GM18858 (cell line): Measurements from ENCODE around the gene AKAP12.
A peak's percentile ranks its signal among the peaks of the same experiment; 100 is the strongest.
"Not testable (repeated sequence)": the region's sequence is repeated elsewhere in the genome, so short reads cannot be mapped to it uniquely, and the experiment has no call there.

Experiments used
- ATAC-seq: cut with Tn5 transposase; IDR thresholded peaks from one replicate; pipeline ENCODE4 v1.9.1; 2021; ENCODE audit not compliant: unreplicated experiment

AKAP12 gene

DNA sequence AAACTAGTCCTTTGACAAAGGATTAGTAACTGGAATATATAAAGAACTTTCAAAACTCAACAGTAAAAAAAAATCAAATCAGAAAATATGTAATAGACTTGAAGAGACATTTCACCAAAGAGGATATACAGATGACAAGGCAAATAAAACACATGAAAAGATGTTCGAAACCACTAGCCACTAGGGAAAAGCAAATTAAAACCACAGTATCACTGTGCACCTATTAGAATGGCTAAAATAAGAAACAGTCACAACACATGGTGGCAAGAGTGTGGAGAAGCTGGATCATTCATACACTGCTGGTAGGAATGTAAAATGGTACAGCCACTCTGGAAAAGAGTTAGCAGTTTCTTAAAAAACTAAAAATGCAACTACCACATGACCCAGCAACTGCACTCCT is 136.7 kb downstream of the AKAP12 start:
- ATAC-seq = peak; percentile 46

DNA sequence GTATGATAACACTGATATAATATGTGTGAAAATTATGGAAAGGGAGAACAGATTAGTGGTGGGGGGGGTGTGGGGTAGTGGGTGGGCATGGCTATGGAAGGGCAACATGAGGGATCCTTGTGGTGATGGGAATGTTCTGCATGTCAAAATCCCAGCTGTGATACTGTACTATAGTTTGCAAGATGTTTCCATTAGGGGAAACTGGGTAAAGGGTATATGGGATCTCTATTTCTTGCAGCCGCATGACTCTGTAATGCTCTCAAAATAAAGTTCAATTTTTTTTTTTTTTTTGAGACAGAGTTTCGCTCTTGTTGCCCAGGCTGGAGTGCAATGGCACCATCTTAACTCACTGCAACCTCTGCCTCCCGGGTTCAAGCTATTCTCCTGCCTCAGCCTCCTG is 137.3 kb downstream of the AKAP12 start:
- no peak for ATAC-seq

DNA sequence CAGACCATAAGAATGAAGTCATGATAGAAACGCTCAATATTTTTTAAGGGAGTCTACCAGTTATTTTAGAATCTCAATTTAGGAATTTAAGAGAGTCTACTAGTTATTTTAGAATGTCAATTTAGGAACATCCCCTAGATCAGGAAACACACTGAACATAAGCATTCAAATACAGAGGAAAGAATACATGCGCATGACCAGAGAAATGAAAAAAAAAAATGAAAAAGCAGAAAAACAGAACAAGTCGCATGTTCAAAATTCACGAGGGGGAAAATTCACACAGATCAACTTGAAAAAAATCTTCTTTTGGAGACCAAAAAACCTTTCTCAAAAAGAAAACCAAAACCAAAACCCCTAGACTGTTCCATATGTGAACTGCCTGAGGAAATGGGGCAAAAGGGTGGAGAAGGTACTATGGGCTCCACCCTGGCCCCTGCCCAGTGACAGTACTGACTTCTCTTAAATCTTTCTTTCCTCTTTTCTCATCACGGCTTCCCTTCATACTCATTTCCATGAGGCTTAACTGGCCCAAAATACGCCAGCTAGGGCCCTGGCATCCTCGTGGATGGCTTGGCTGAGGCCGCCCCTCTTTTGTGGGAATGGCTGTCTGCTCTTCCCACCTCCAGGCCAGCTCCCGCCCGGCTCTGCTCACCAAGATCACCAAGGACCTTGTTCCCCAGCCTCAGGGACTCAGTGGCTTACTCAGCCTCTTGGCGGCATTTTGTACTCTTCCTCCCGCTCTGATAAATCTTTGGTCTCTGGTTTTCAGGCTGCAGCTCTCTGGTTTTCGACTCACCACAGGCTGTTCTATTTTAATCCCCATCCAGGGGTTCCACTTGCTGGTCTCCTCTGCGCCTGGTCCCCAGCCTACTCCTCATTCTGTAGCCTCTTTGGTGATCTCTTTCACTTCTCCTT is 140.4 kb downstream of the AKAP12 start:
- ATAC-seq = peak; percentile 46

DNA sequence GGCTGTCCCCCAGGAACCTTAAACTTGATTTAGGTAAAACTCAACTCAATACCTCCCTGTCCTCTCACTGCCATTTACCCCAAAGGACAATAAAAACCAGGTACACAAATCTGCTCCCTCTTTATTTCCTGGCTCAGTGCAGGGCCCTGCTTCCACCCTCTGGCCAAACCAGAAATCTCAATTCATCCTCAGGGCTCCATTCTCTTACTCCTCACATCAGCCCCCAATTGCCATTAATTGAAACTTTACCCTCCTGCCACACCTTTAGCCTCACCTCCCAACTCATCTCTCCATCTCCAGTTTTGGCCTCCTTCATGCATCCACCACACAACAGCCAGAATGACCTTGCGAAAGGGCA is 141.1 kb downstream of the AKAP12 start:
- no peak for ATAC-seq

DNA sequence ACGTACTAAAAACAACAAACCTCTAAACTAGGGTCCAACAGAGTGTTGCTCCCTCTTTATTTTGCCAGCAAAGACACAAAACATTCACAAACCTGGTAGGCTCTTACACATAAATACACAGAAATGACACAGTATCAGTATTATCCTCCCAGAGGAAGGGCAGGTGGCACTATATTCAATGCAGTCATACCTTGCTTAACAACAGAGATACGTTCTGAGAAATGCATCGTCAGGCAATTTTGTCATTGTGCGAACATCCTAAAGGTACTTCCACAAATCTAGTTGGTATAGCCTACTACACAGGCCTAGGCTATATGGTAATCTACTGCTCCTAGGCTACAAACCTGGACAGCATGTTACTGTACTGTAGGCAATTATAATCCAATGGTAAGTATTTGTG is 142.0 kb downstream of the AKAP12 start:
- ATAC-seq = no peak

DNA sequence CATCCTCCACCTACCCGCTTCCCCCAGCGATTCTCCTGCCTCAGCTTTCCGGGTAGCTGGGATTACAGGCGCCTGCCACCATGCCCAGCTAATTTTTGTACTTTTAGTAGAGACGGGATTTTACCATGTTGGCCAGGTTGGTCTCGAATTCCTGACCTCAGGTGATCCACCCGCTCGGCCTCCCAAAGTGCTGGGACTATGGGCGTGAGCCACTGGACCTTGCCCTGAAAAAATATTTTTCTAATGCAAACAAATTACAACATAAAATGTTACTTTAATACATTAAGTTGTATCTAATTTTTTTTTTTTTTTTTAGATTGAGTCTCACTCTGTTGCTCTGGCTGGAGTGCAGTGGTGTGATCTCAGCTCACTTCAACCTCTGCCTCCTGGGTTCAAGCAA is 142.9 kb downstream of the AKAP12 start:
- ATAC-seq = not testable (repeated sequence)

DNA sequence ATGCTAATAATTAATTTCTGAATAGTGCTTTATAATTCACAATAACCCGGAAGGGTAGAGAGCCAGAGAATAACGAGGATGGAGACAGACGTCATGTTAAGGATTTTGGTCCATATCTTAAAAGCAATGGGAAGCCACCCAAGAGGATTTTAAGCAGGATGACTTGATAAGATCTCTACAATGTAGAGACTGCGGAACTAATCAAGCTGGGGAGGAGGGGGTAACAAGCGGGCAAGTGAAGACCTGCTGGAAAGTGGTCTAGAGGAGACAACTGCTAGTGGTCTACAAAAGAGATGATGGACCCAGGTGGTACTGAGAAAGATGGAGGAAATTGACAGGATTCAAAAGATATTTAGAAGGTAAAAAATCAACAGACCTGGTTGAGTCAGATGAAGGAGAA is 144.4 kb downstream of the AKAP12 start:
- ATAC-seq = no peak

DNA sequence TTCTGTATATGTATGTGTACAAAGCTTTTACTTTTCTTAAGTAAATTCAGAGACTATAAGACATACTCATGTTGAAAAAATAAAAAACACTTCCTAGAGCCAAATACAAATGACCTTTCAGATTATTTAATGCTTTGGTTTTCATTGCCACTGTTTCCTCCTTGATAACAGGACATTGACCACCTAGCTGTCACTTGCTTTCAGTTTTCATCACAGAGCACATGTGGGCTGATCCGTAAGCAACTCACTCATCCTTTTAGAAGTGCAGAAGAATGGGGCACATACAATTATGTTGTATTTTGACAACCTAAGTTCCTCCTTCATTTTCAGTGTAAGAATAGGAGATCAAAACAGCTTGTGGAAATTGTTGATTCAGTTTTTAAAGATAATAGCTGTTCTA is 145.4 kb downstream of the AKAP12 start:
- ATAC-seq = no peak

DNA sequence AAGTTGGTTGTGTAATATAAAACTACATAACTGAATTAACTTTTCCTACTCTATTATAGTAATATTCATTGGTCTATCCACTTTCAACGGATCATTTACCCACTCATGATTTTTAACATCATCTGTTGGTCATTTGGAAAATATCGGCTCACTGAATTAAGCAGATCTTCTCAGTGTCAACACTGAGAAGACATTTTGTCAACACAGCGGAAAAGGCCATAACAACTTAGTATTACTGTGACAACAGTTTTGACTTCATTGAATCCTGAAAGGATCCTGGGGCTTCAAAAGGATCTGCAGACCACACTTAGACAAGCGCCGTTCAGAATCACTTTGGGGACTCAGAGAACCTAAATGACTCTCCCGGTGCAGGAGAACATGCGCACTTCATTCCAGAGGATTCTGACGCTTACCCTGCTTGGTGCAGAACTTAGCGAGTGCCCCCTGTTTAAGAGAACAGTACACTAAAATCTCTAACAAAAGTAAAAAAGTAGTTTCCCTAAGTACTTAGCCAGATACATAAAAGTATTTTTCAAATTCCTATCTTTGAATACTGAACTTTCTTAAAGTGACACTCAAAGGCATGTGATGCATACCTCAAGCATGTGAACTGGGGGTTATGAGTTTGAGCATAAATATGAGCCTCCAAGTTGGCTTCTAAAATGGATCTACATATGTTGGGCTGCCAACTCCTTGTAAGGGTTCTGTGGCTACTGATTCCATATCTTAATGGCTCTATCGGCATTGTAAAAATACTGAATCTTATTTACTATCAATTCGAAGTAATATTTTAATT is 147.6 kb downstream of the AKAP12 start:
- no peak for ATAC-seq

DNA sequence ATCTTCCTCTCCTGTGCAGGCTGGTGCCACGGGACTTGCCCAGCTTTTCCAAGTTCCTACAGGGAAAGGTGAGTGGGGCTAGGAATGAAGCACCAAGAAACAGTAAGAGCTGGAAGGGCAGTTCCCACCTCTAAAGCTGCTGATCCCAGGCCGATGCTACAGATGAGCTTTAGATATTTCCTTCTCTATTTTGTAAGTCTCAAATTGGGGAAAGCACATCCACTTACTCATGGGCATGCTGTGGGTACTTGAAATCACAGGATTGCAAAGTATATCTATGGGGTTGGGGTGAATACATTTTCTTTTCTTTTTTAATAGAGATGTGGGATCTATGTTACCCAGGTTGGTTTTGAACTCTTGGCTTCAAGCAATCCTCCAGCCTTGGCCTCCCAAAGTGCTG is 148.5 kb downstream of the AKAP12 start:
- ATAC-seq = no peak

DNA sequence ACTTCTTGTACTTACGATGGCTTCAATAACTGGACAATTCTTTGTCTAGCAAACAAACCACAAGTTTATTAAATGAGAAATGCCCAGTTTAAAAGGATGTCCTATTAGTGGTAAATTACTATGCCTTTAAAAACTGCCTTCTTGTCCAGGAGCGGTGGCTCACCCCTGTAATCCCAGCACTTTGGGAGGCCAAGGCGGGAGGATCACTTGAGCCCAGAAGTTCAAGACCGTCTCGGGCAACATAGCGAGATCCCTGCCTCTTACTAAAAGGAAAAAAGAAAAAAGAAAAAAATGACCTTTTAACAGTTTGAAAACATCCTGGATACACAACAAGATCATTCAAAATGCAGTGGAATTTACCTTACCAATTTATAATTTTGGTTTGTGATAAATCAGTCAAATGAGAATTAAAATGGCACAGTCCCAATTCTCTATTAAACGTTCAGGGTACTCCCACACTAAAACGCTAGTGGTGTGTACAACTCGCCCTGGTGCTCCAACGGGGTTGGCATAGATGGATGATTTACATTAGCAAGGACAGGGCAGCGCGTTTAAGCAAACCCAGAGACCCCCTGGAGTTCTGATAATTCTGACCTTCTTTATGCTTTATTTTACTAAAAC is 149.3 kb downstream of the AKAP12 start:
- ATAC-seq = no peak

DNA sequence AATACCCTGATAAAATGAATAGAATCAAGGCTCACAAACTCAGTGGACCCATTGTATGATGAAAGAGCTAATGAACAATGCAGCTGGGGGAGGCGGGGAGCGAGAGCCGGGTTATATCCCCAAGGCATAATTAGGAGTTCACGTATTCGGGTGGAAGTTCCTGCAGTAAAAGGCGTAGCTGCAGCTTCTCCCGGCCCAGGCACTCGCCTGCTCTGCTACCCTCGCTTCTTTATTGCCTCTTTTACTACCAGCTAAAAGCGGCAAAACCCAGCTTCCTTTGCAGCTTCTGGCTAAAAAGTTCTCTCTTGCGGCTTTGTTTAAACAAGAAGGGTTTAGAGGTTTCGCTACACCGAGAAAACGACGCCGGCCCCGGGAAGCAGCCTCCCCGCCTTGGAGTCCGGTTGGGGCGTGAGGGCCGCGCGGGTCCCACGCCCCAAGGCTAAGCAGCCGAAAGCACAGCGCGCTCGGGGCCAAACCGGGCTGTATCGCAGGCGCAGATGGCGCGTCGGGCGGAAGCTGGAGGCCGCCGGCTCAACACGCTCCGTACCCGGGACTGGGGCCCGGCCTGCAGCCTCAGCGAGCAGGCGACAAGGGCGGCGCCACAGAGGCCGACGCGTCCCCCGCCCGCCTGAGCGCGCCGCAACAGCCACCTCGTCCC is 150.0 kb downstream of the AKAP12 start:
- ATAC-seq = peak; percentile 51

DNA sequence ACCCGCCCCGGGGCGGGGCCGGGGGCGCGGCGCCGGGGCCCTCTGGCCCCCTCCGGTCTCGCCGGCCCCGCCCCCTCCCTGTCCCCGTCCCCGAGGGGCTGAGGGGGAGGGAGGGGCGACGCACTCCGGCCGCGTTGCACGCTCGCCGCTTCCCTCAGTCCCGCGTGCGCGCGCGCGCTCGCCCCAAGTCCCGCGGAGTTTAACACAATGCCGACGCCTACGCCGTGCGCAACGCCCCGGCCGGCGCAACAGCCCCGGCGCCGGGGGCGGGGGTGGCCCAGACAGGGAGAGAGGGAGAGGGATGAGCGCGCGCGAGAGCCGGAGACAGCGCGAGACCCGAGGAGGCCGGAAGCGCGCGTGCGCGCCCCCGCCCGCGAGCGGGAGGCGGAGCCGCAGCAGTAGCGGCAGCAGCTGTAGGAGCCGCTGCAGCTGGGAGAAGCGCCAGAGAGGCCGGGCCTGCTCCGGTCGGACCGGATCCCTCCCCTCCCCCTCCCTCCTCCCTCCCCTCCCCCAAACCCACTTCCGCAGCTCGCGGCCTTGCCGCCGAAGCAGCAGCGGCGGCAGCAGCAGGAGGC is 150.6 kb downstream of the AKAP12 start:
- ATAC-seq = peak; percentile 72

DNA sequence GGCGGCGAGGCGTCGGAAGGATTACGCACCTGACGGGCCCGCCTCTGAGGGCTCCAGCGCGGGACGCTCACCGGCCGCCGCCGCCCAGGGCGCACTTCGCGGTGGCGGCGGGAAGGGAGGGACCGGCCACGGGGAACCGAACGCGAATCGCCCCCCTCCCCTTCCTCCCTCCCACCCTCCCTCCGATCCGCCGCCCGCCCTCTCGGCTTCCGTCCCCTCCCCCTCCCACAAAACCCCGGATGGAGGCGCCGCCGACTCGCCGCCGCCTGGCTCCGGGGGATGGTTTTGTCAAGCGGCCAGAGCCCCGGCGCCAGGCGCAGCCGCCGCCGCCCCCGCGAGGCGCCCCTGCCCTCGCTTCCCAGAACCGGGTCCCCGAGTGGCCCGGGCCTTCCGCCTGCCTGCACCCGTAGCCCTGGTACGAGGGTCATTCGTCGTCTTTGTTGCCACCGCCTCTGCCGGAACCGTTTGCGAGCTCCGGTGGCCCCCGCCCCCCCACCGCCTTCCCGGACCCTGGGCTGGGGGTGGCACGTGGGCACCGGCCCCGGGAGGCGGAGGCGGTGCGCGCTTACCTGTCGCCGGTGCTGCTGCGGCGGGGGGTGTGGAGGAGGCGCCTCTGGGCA is 151.2 kb downstream of the AKAP12 start:
- no peak for ATAC-seq

DNA sequence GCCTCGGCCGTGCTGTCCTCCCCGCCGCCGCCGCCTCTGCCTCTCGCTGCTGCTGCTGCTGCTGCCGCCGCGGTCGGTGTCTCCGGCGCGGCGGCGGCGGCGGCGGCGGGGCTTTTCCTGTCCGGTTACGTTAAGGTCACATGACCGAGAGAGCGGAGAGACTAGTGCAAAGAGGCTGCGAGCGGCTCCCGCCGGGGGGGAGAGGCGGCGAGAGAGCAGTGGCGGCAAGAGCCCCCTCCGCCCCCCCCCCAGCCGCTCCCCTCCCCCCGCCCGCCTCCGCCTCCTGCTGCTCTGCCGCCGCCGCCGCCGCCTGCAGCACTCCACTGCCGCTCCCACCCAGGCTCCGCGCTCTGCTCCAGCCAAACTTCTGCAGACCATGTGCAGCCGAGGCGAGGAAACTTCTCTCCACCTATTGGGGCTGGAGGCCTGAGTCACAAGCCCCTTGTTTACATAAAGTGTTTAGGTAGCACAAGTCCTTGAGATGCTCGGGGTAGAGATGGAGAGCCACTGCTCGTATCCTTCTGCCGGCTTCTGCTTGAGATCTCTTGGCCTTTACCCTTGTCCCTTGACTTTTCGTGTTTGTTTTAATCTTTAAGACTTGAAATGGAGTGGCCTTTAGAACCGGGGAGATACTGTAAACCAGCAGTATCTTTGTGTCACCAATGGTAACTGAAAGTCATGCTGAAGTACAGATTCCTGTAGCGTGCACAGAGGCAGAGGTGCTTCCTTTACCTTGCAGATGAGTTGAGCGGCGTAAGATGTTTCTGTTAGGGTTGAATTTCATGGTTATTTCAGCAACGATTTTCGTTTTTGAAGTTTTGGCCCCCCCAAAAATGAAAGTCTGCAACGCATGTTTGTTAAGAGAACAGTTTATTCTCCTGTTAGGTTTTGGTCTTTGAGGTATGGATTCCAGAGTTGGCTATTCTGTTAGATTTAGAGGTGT is 152.0 kb downstream of the AKAP12 start, which contains the start of gene ZBTB2:
Gene ZBTB2 (minus strand): TSS at position 89 of the 943 bp plus-strand sequence. CDS start 17,922 bp downstream, outside the sequence.
- no peak for ATAC-seq

DNA sequence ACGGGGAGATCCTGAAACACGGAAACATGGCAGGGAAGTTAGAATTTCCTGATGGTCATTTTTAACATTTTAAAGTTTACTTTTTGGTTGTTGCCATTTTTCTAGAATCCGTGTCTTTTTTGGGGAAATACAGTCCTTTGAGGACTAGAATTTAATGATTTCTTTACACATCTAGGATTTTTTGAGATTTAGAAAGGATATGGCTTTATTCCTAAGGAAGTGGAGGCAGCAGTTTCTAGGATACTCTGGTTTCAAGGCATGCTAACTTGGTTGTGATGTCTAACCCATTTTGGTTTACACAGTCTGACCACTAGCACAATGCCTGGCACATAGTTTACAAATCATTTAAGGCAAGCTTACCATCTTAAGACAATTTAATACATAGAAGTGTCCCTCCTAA is 152.7 kb downstream of the AKAP12 start:
- no peak for ATAC-seq

DNA sequence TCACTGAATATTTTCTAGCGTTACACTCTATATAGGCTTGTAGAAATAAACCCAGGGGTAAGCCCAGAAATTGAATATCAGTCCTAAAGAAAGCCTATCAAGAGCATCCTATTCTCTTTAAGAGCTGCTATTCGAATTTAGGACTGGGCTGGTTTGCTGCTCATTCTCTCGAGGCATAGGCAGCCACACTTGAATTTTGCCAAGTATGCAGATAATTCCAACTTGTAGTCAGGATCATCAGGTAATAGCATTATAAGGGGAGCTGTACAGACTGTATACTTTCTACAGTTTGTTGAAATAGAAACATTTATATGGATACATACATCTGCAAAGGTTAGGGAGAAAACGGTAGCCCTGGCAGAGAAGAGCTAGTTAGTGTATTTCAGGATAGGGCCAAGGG is 153.6 kb downstream of the AKAP12 start:
- ATAC-seq = no peak

DNA sequence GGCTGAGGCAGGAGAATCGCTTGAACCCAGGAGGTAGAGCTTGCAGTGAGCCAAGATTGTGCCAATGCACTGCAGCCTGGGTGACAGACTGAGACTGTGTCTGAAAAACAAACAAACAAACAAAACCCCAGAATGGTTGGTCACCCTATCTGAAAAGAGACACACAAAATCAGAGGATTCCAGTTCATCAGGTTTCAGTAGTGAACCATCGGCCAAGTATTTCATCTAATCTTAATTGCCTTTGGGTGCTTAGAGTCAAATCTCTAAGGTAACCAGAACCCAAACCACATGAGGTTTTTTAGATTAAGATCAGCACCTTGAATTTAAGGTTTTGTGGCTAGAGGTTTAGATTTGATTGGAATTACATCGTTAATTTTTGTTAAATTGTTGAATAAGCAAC is 159.9 kb downstream of the AKAP12 start:
- no peak for ATAC-seq

DNA sequence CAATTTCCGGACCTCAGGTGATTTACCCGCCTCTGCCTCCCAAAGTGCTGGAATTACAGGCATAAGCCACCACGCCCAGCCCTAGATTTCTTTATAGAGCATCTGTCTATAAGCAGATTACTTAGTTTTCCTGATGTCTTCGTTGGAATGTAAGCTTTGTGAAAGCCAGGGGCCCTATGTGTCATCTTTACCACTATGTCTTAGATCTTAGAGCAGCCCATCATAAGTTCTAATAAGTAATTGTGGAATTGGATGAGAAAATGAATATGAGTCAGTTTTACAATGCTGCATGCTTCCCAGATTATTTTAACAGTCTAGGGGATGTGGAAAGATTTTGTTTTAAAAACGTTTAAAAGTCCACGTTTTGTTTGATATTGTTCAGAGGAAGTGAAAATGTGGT is 160.7 kb downstream of the AKAP12 start:
- ATAC-seq = no peak
